ENCODE results near the gene PIK3CA. TPM values are rescaled to one million over a fixed set of nuclear protein-coding genes. Genes with fewer than 3 reads are reported as not detected.

The PIK3CA gene
- total and polyA plus RNA-seq, 10 of the 15 experiments (the other 5 are each of a cell fraction or from before 2014, with no cell fraction given): 3.0 to 18.6 (median 9.0) TPM

DNA sequence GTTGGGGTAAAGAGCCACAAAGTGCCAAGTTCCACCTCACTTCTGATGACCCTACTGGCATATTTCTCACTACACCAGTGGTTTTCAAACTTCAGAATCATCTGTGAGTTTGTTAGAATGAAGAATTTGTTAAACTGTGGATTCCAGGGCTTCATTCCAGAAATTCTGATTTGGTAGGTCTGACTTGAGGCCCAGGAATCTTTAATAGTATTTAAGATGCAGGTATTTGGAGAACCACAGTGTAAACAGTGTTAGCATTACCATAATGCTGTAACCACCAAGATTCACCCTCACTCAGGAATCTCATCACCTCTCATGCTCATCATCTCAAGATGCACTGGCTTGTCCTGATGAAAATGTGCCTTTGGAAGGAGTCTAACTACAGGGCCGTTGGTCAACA is 96.7 kb downstream of the PIK3CA start:
- SMC1A ChIA-PET (ENCODE audit: uncharacterized antibody, unreplicated experiment): no interaction called here
- DNase-seq (ENCODE audit: low read depth, low spot score) (no peak), ATAC-seq (no peak), FAIRE-seq (no peak)
- no peaks in the 10 kb centered on the region for H3K36me3 ChIP-seq (ENCODE audit: control insufficient read depth in 2 of 2, insufficient read depth in 2 of 2, low read length in 1 of 2)
- in situ Hi-C loops (cut with MboI): no loop called here
- no peak overlapping the region for H3K4me3 ChIP-seq
- H4K20me1 ChIP-seq (ENCODE audit: control insufficient read depth, insufficient read depth): no peaks in the 10 kb centered on the region
- RAD21 ChIA-PET (ENCODE audit: unreplicated experiment): no interaction called here
- BruUV-seq (replicated peaks): no TSS peak
- no peaks in the 10 kb centered on the region for H3K9me3 ChIP-seq (replicated peaks; ENCODE audit: control insufficient read depth, insufficient read depth, low read length)
- H3K9ac ChIP-seq (ENCODE audit: control insufficient read depth, insufficient read depth, low read length): no peak overlapping the region
- H3K27me3 ChIP-seq (replicated peaks in 1 of 2; ENCODE audit: control insufficient read depth in 2 of 2, insufficient read depth in 2 of 2, low read length in 1 of 2): no peaks in the 10 kb centered on the region
- CTCF ChIA-PET: interaction anchor here (1.1 kb wide), 1 partner anchor 10 kb away, joined by 3 read pairs; no protein-coding TSS in a partner anchor
- intact Hi-C loops (cut with micrococcal nuclease; ENCODE audit: unreplicated experiment): no loop called here
- POLR2A ChIA-PET: interaction anchor here (0.5 kb wide), 1 partner anchor 32 kb away, joined by 3 read pairs; no protein-coding TSS in a partner anchor
- 56% methylated on average over 1 of the region's 1 CpG for WGBS (ENCODE audit: insufficient coverage, insufficient replicate concordance, low lambda C conversion rate, missing lambda C conversion rate)
- no peak overlapping the region for H2AFZ ChIP-seq (ENCODE audit: control insufficient read depth, low read depth, low read length)
- H3K4me1 ChIP-seq (ENCODE audit: control insufficient read depth, insufficient read depth, low read length): no peaks in the 10 kb centered on the region
- no peak overlapping the region for H3K27ac ChIP-seq (ENCODE audit: control insufficient read depth, insufficient read depth)
- TF ChIP-seq, protein P1, sequence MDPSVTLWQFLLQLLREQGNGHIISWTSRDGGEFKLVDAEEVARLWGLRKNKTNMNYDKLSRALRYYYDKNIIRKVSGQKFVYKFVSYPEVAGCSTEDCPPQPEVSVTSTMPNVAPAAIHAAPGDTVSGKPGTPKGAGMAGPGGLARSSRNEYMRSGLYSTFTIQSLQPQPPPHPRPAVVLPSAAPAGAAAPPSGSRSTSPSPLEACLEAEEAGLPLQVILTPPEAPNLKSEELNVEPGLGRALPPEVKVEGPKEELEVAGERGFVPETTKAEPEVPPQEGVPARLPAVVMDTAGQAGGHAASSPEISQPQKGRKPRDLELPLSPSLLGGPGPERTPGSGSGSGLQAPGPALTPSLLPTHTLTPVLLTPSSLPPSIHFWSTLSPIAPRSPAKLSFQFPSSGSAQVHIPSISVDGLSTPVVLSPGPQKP (IDR thresholded peaks at IDR 0.05; ENCODE audit: low read depth, low read length): no peak
- H3K79me2 ChIP-seq (ENCODE audit: control insufficient read depth, insufficient read depth, low read length): no peaks in the 10 kb centered on the region
- H3K4me2 ChIP-seq (ENCODE audit: control insufficient read depth, insufficient read depth): no peak overlapping the region

DNA sequence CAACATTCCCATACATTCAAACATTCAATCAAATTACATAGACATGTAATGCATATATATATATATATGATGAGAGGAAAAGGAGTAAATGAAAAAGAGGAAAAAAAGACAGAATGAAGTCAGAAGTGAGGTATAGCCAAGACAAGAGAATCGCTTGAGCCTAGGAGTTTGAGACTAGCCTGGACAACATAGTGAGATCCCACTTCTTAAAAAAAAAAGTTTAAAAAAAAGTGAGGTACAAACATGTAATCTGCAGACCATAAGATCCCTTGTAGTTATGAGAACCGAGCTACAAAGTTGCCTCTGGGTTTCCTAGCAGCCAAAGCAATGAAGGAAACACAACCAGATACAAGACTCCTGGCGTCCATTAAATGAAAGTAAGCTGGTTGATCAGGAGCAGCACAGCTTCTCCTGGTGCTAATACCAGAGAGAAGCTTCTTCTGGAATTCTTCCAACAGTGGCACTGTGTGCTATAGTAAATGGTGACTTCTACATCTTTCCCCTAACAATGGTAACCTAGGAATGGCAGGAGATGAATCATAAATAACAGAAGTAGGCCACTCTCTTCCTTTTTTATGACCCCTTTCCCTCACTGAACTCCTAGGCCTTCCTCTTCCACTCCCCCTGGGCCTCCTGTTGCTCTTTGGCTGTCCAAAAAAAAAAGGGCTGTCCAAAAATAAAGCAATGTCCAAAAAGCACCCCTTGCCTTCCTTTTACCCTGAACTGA is 99.3 kb downstream of the PIK3CA start:
- ChIA-PET SMC1A (ENCODE audit: uncharacterized antibody, unreplicated experiment) (interaction anchor here (0.7 kb wide), 1 partner anchor 140 kb away, joined by 3 read pairs; no protein-coding TSS in a partner anchor), CTCF (no interaction called here), RAD21 (ENCODE audit: unreplicated experiment) (no interaction called here), POLR2A (interaction anchor here (1.3 kb wide), 1 partner anchor 10 kb away, joined by 4 read pairs; no protein-coding TSS in a partner anchor)
- no peak overlapping the region for H3K27ac ChIP-seq (ENCODE audit: control insufficient read depth, insufficient read depth)
- H4K20me1 ChIP-seq (ENCODE audit: control insufficient read depth, insufficient read depth): no peaks in the 10 kb centered on the region
- no TSS peak for BruUV-seq (replicated peaks)
- H3K4me2 ChIP-seq (ENCODE audit: control insufficient read depth, insufficient read depth): no peak overlapping the region
- in situ Hi-C loops (cut with MboI) (no loop called here), intact Hi-C loops (cut with micrococcal nuclease; ENCODE audit: unreplicated experiment) (no loop called here)
- no peaks in the 10 kb centered on the region for H3K27me3 ChIP-seq (replicated peaks in 1 of 2; ENCODE audit: control insufficient read depth in 2 of 2, insufficient read depth in 2 of 2, low read length in 1 of 2)
- H3K4me3 ChIP-seq: no peak overlapping the region
- WGBS (ENCODE audit: insufficient coverage, insufficient replicate concordance, low lambda C conversion rate, missing lambda C conversion rate): 83% methylated on average over 3 of the region's 3 CpGs
- H2AFZ ChIP-seq (ENCODE audit: control insufficient read depth, low read depth, low read length): no peak overlapping the region
- ATAC-seq (no peak), DNase-seq (ENCODE audit: low read depth, low spot score) (no peak), FAIRE-seq (no peak)
- H3K9ac ChIP-seq (ENCODE audit: control insufficient read depth, insufficient read depth, low read length): no peak overlapping the region
- no peaks in the 10 kb centered on the region for H3K79me2 ChIP-seq (ENCODE audit: control insufficient read depth, insufficient read depth, low read length)
- no peaks in the 10 kb centered on the region for H3K36me3 ChIP-seq (ENCODE audit: control insufficient read depth in 2 of 2, insufficient read depth in 2 of 2, low read length in 1 of 2)
- H3K9me3 ChIP-seq (replicated peaks; ENCODE audit: control insufficient read depth, insufficient read depth, low read length): no peaks in the 10 kb centered on the region
- H3K4me1 ChIP-seq (ENCODE audit: control insufficient read depth, insufficient read depth, low read length): no peaks in the 10 kb centered on the region
- TF ChIP-seq MEF2B (IDR thresholded peaks at IDR 0.05; ENCODE audit: partially characterized antibody, poor library complexity, severe bottlenecking) (no peak), CBX3 (IDR thresholded peaks at IDR 0.05; ENCODE audit: borderline replicate concordance, low read depth) (no peak)

All from GM12878 (cell line).